HEK293 (cell line): Measurements from ENCODE around the gene ZFR.

Experiments
- CTCF ChIA-PET: fragments of 350-600 bp; formaldehyde crosslinking; extraction: SDS; loops from one replicate; lab custom pipeline; 2021; ENCODE audit warnings: antibody characterized with exemption; lab: Yijun Ruan, JAX
- POLR2A ChIA-PET: fragments of 300-600 bp; formaldehyde crosslinking; extraction: SDS; loops from one replicate; lab custom pipeline; 2020; ENCODE audit warnings: antibody characterized with exemption, inconsistent platforms; lab: Yijun Ruan, JAX
- H3K27ac ChIP-seq: fragments of 200-500 bp; sonication (Bioruptor generic); 2 replicates; pipeline ENCODE4 v1.5.1; 2014; ENCODE audit warnings: low read depth, low read length, control low read depth, inconsistent platforms; ENCODE audit errors: extremely low read depth
- H3K36me3 ChIP-seq, 2 experiments: fragments of 200-500 bp in 1 of 2; sonication (Bioruptor generic) in 1 of 2; 1 replicate in 1 of 2; 2 replicates in 1 of 2; pipeline ENCODE4 v1.5.1; 2014 to 2017; ENCODE audit warnings: inconsistent platforms in 2 of 2, low read length in 2 of 2; ENCODE audit not compliant: control insufficient read depth in 2 of 2, insufficient read depth in 1 of 2
- H3K4me1 ChIP-seq: fragments of 200-500 bp; sonication (Bioruptor generic); 2 replicates; pipeline ENCODE4 v1.5.1; 2014; ENCODE audit warnings: mild to moderate bottlenecking, low read length, inconsistent platforms; ENCODE audit not compliant: control insufficient read depth, insufficient read depth
- H3K4me3 ChIP-seq: 2 replicates; pipeline ENCODE4 v1.5.1; 2011; ENCODE audit warnings: low read depth, mild to moderate bottlenecking, control low read depth, low read length, moderate library complexity
- H3K9me3 ChIP-seq: fragments of 200-500 bp; sonication (Bioruptor generic); 2 replicates; pipeline ENCODE4 v1.5.1; 2014; ENCODE audit warnings: low read depth, low read length, inconsistent platforms; ENCODE audit not compliant: control insufficient read depth, insufficient read depth
- FEZF1 ChIP-seq: fragments of 450-650 bp; formaldehyde crosslinking; IDR thresholded peaks from 2 replicates; pipeline ENCODE4 v1.5.1; 2016; ENCODE audit warnings: missing biosample characterization, missing genetic modification characterization
- GLI2 ChIP-seq: fragments of 450-650 bp; formaldehyde crosslinking; IDR thresholded peaks from 2 replicates; pipeline ENCODE4; 2017; ENCODE audit warnings: missing biosample characterization, missing genetic modification characterization, low read depth, borderline replicate concordance
- GLI4 ChIP-seq: fragments of 450-650 bp; formaldehyde crosslinking; IDR thresholded peaks from 2 replicates; pipeline ENCODE4 v1.5.1; 2016; ENCODE audit warnings: missing biosample characterization, missing genetic modification characterization
- GLIS2 ChIP-seq: fragments of 450-650 bp; formaldehyde crosslinking; IDR thresholded peaks from 2 replicates; pipeline ENCODE4 v1.5.1; 2016; ENCODE audit warnings: missing biosample characterization, missing genetic modification characterization
- MZF1 ChIP-seq: fragments of 450-650 bp; formaldehyde crosslinking; IDR thresholded peaks from 2 replicates; pipeline ENCODE4 v1.5.1; 2017; ENCODE audit warnings: missing biosample characterization, missing genetic modification characterization, borderline replicate concordance
- SP2 ChIP-seq: fragments of 450-650 bp; formaldehyde crosslinking; IDR thresholded peaks from 2 replicates; pipeline ENCODE4 v1.5.1; 2016; ENCODE audit warnings: missing biosample characterization, missing genetic modification characterization
- TSHZ1 ChIP-seq: fragments of 450-650 bp; formaldehyde crosslinking; IDR thresholded peaks from 2 replicates; pipeline ENCODE4 v1.5.1; 2016; ENCODE audit warnings: missing biosample characterization, missing genetic modification characterization, borderline replicate concordance
- ZBTB49 ChIP-seq: fragments of 450-650 bp; formaldehyde crosslinking; IDR thresholded peaks from 2 replicates; pipeline ENCODE4 v1.5.1; 2016; ENCODE audit warnings: missing biosample characterization, missing genetic modification characterization, low read depth
- ZNF112 ChIP-seq: fragments of 450-650 bp; formaldehyde crosslinking; IDR thresholded peaks from 2 replicates; pipeline ENCODE4 v1.5.0; 2017; ENCODE audit warnings: missing biosample characterization, missing genetic modification characterization
- ZNF132 ChIP-seq: fragments of 450-650 bp; formaldehyde crosslinking; IDR thresholded peaks from 2 replicates; pipeline ENCODE4 v1.5.1; 2017; ENCODE audit warnings: missing biosample characterization, missing genetic modification characterization, borderline replicate concordance
- ZNF133 ChIP-seq: fragments of 450-650 bp; formaldehyde crosslinking; IDR thresholded peaks from 2 replicates; pipeline ENCODE4 v1.5.1; 2016; ENCODE audit warnings: missing biosample characterization, missing genetic modification characterization
- ZNF19 ChIP-seq: fragments of 450-650 bp; formaldehyde crosslinking; IDR thresholded peaks from 2 replicates; pipeline ENCODE4; 2016; ENCODE audit warnings: missing biosample characterization, missing genetic modification characterization, low read depth
- ZNF211 ChIP-seq: fragments of 450-650 bp; formaldehyde crosslinking; IDR thresholded peaks from 2 replicates; pipeline ENCODE4 v1.5.1; 2016; ENCODE audit warnings: low read depth, missing biosample characterization, missing genetic modification characterization
- ZNF24 ChIP-seq: fragments of 450-650 bp; formaldehyde crosslinking; IDR thresholded peaks from 2 replicates; pipeline ENCODE4 v1.5.1; 2016; ENCODE audit warnings: missing biosample characterization, missing genetic modification characterization
- ZNF292 ChIP-seq: fragments of 450-650 bp; formaldehyde crosslinking; IDR thresholded peaks from 2 replicates; pipeline ENCODE4 v1.5.1; 2016; ENCODE audit warnings: low read depth, missing biosample characterization, missing genetic modification characterization, borderline replicate concordance
- ZNF341 ChIP-seq: fragments of 450-650 bp; formaldehyde crosslinking; IDR thresholded peaks from 2 replicates; pipeline ENCODE4; 2016; ENCODE audit warnings: low read depth, missing biosample characterization, missing genetic modification characterization
- ZNF514 ChIP-seq: fragments of 450-650 bp; formaldehyde crosslinking; IDR thresholded peaks from 2 replicates; pipeline ENCODE4 v1.5.1; 2016; ENCODE audit warnings: missing biosample characterization, missing genetic modification characterization
- ZNF571 ChIP-seq: fragments of 450-650 bp; formaldehyde crosslinking; IDR thresholded peaks from 2 replicates; pipeline ENCODE4 v1.5.0; 2017; ENCODE audit warnings: missing biosample characterization, missing genetic modification characterization
- ZNF596 ChIP-seq: fragments of 450-650 bp; IDR thresholded peaks from 2 replicates; pipeline ENCODE4 v1.5.0; 2018; ENCODE audit warnings: missing biosample characterization, mild to moderate bottlenecking, missing genetic modification characterization, moderate library complexity
- ZNF654 ChIP-seq: fragments of 450-650 bp; formaldehyde crosslinking; IDR thresholded peaks from 2 replicates; pipeline ENCODE4 v1.5.1; 2016; ENCODE audit warnings: low read depth, missing biosample characterization, missing genetic modification characterization
- ZSCAN30 ChIP-seq: fragments of 450-650 bp; IDR thresholded peaks from 2 replicates; pipeline ENCODE4 v1.5.1; 2018; ENCODE audit warnings: missing biosample characterization, mild to moderate bottlenecking, missing genetic modification characterization, moderate library complexity

Gene ZFR

GRCh38 chr5:32363030-32363429, 81.5 kb downstream of the ZFR start:
- Histone ChIP-seq H3K4me3 (no peak overlapping the region), H3K9me3 (no peaks in the 10 kb centered on the region), H3K36me3 (peaks cover 53 to 59% of the 10 kb centered on the region in 2 experiments), H3K4me1 (no peaks in the 10 kb centered on the region), H3K27ac (no peak overlapping the region)
- CTCF ChIA-PET, result interaction anchor here (0.5 kb wide), 1 partner anchor 268 kb away, joined by 6 read pairs; no protein-coding TSS in a partner anchor
- POLR2A ChIA-PET, result no interaction called here
- TF ChIP-seq ZNF596 (no peak), ZNF133 (no peak), ZBTB49 (tag by site-specific recombination) (no peak), ZNF24 (tag by site-specific recombination) (no peak), ZNF514 (tag by site-specific recombination) (no peak), ZNF132 (tag by site-specific recombination) (no peak), TSHZ1 (tag by site-specific recombination) (no peak), SP2 (tag by site-specific recombination) (no peak), GLI2 (tag by site-specific recombination) (no peak)

- Histone ChIP-seq H3K36me3 (peaks cover 58 to 64% of the 10 kb centered on the region in 2 experiments), H3K4me3 (no peak overlapping the region), H3K27ac (no peak overlapping the region), H3K9me3 (no peaks in the 10 kb centered on the region), H3K4me1 (no peaks in the 10 kb centered on the region)
- TF ChIP-seq ZSCAN30 (tag by site-specific recombination) (no peak), ZNF132 (tag by site-specific recombination) (no peak), MZF1 (tag by site-specific recombination) (no peak), ZNF341 (no peak), ZNF292 (no peak), ZBTB49 (tag by site-specific recombination) (no peak), FEZF1 (no peak), ZNF19 (tag by site-specific recombination) (no peak), ZNF112 (tag by site-specific recombination) (no peak), GLIS2 (no peak), ZNF571 (no peak), GLI4 (no peak), ZNF654 (tag by site-specific recombination) (no peak), ZNF211 (no peak)
- POLR2A ChIA-PET, result no interaction called here
- CTCF ChIA-PET, result interaction anchor here (0.5 to 0.8 kb wide), 2 partner anchors 112 to 267 kb away, joined by 3 to 6 read pairs; no protein-coding TSS in a partner anchor
These were observed 82.0 kb downstream of the ZFR start for GRCh38 chr5:32362527-32362926.
